DND-41 (cell line): Measurements from ENCODE around the gene ADK.

Experiments used
- CTCF ChIP-seq: IDR thresholded peaks from 2 replicates; pipeline ENCODE4 v1.5.1; 2012; ENCODE audit warnings: borderline replicate concordance, low read length, moderate library complexity, mild to moderate bottlenecking; ENCODE audit not compliant: poor library complexity, severe bottlenecking; ENCODE audit errors: extremely low read depth
- EZH2 ChIP-seq: IDR thresholded peaks from 3 replicates; pipeline ENCODE4 v1.6.1; 2012; ENCODE audit warnings: borderline replicate concordance, low read depth, mild to moderate bottlenecking, moderate library complexity, low read length, inconsistent platforms; ENCODE audit not compliant: severe bottlenecking

- TF ChIP-seq CTCF (no peak), EZH2 (no peak)
Observed at GRCh38 chr10:74363727-74364126, 212.7 kb downstream of the ADK start.
